SK-N-SH treated with all-trans-retinoic acid at 6 μM for 48 hours (cell line): ENCODE measurements around the gene SPOCK1.
A peak's percentile ranks its signal among the peaks of the same experiment; 100 is the strongest.

Source experiments
- ATAC-seq: fragments of 200-7000 bp; cut with Tn5 transposase; 3 replicates; pipeline ENCODE4 v1.9.1; 2020; ENCODE audit warnings: mild to moderate bottlenecking, moderate library complexity
- ARNTL ChIP-seq: fragments of 450-650 bp; formaldehyde crosslinking; IDR thresholded peaks from 2 replicates; pipeline ENCODE4 v1.5.0; 2020; ENCODE audit warnings: low read depth, mild to moderate bottlenecking, moderate library complexity, borderline replicate concordance
- BACH2 ChIP-seq: fragments of 250-450 bp; sonication (Bioruptor Pico); IDR thresholded peaks from 2 replicates; pipeline ENCODE4 v1.9.0; 2021; ENCODE audit warnings: mild to moderate bottlenecking, borderline replicate concordance
- CSDC2 ChIP-seq: fragments of 250-450 bp; sonication (Bioruptor Pico); IDR thresholded peaks from 2 replicates; pipeline ENCODE4 v1.5.0; 2020; ENCODE audit warnings: mild to moderate bottlenecking, moderate library complexity
- ESRRG ChIP-seq: fragments of 250-450 bp; sonication (Bioruptor Pico); IDR thresholded peaks from 2 replicates; pipeline ENCODE4 v1.6.1; 2021; ENCODE audit warnings: mild to moderate bottlenecking
- ISL1 ChIP-seq: fragments of 250-450 bp; sonication (Bioruptor Pico); IDR thresholded peaks from 2 replicates; pipeline ENCODE4 v2.1.2; 2022; ENCODE audit warnings: mild to moderate bottlenecking, moderate library complexity
- OSR1 ChIP-seq: fragments of 250-450 bp; sonication (Bioruptor Pico); IDR thresholded peaks from 2 replicates; pipeline ENCODE4 v1.8.0; 2022; ENCODE audit warnings: moderate library complexity, mild to moderate bottlenecking, inconsistent platforms
- PATZ1 ChIP-seq: fragments of 250-450 bp; sonication (Bioruptor Pico); IDR thresholded peaks from 2 replicates; pipeline ENCODE4 v1.8.0; 2020; ENCODE audit warnings: mild to moderate bottlenecking, moderate library complexity, borderline replicate concordance
- PPARA ChIP-seq: fragments of 250-450 bp; sonication (Bioruptor Pico); IDR thresholded peaks from 2 replicates; pipeline ENCODE4 v1.5.0; 2020; ENCODE audit warnings: mild to moderate bottlenecking, borderline replicate concordance
- RARB ChIP-seq: fragments of 250-450 bp; sonication (Bioruptor Pico); IDR thresholded peaks from 2 replicates; pipeline ENCODE4 v1.8.0; 2021; ENCODE audit warnings: mild to moderate bottlenecking, moderate library complexity
- SNAI2 ChIP-seq: fragments of 250-450 bp; sonication (Bioruptor Pico); IDR thresholded peaks from 2 replicates; pipeline ENCODE4 v1.5.0; 2020; ENCODE audit warnings: mild to moderate bottlenecking, moderate library complexity
- TOX ChIP-seq: fragments of 250-450 bp; sonication (Bioruptor Pico); IDR thresholded peaks from 2 replicates; pipeline ENCODE4 v1.8.0; 2021; ENCODE audit warnings: mild to moderate bottlenecking, moderate library complexity, borderline replicate concordance
- ZFP3 ChIP-seq: fragments of 250-450 bp; sonication (Bioruptor Pico); IDR thresholded peaks from 2 replicates; pipeline ENCODE4 v1.5.0; 2020; ENCODE audit warnings: mild to moderate bottlenecking, moderate library complexity
- ZFP30 ChIP-seq: fragments of 450-650 bp; formaldehyde crosslinking; IDR thresholded peaks from 2 replicates; pipeline ENCODE4 v1.5.0; 2022; ENCODE audit warnings: mild to moderate bottlenecking, moderate library complexity
- ZNF565 ChIP-seq: fragments of 450-650 bp; formaldehyde crosslinking; conservative IDR thresholded peaks from 2 replicates; pipeline ENCODE4 v1.5.0; 2020; ENCODE audit warnings: low read depth, mild to moderate bottlenecking, moderate library complexity
- ZNF70 ChIP-seq: fragments of 450-650 bp; formaldehyde crosslinking; IDR thresholded peaks from 2 replicates; pipeline ENCODE4 v1.5.0; 2020; ENCODE audit warnings: mild to moderate bottlenecking, moderate library complexity
- ZNF8 ChIP-seq: fragments of 450-650 bp; formaldehyde crosslinking; IDR thresholded peaks from 2 replicates; pipeline ENCODE4 v1.5.0; 2020; ENCODE audit warnings: mild to moderate bottlenecking, moderate library complexity
- TF ChIP-seq, protein P1 (sequence below): fragments of 250-450 bp; sonication (Bioruptor Pico); IDR thresholded peaks from 2 replicates; pipeline ENCODE4 v1.5.0; 2020; ENCODE audit warnings: mild to moderate bottlenecking, moderate library complexity
- TF ChIP-seq, protein P2 (sequence below): fragments of 250-450 bp; sonication (Bioruptor Pico); IDR thresholded peaks from 2 replicates; pipeline ENCODE4 v1.5.1; 2021; ENCODE audit warnings: mild to moderate bottlenecking, moderate library complexity
- TF ChIP-seq, protein P3 (sequence below): fragments of 250-450 bp; sonication (Bioruptor Pico); IDR thresholded peaks from 2 replicates; pipeline ENCODE4 v1.5.1; 2020; ENCODE audit warnings: low read depth, mild to moderate bottlenecking, moderate library complexity
- TF ChIP-seq, protein P4 (sequence below): fragments of 250-450 bp; sonication (Bioruptor Pico); IDR thresholded peaks from 2 replicates; pipeline ENCODE4 v1.8.0; 2021; ENCODE audit warnings: low read depth, mild to moderate bottlenecking, moderate library complexity, borderline replicate concordance

SPOCK1 gene

DNA sequence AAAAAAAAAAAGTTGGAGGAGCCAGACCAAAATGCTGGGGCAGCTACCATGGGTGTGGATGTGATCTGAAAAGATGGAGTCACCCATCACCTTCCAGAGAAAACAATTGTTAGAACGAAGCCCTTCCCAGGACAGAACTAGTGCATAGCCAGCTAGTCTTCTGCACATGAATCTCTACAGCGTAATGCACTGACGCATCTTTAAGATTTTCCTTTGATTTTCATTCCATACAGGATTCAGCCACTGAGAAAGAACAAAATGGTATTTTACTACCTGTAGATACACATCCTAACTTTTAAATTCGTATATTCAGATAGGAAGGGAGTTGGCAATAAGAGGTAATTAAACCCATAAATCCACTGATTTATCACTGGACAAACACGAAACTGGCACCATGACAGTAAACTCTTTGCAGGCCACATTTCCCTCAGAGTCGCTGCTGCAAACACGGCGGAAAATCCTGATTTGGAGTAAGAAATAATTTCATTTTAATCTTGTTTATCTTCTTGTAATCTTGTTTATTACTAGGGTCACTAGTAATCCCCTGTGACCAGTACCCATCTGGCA is 206.6 kb downstream of the SPOCK1 start:
- no peak for TF ChIP-seq ZNF70 (CRISPR knock-in tag)
- TF ChIP-seq, protein P1, sequence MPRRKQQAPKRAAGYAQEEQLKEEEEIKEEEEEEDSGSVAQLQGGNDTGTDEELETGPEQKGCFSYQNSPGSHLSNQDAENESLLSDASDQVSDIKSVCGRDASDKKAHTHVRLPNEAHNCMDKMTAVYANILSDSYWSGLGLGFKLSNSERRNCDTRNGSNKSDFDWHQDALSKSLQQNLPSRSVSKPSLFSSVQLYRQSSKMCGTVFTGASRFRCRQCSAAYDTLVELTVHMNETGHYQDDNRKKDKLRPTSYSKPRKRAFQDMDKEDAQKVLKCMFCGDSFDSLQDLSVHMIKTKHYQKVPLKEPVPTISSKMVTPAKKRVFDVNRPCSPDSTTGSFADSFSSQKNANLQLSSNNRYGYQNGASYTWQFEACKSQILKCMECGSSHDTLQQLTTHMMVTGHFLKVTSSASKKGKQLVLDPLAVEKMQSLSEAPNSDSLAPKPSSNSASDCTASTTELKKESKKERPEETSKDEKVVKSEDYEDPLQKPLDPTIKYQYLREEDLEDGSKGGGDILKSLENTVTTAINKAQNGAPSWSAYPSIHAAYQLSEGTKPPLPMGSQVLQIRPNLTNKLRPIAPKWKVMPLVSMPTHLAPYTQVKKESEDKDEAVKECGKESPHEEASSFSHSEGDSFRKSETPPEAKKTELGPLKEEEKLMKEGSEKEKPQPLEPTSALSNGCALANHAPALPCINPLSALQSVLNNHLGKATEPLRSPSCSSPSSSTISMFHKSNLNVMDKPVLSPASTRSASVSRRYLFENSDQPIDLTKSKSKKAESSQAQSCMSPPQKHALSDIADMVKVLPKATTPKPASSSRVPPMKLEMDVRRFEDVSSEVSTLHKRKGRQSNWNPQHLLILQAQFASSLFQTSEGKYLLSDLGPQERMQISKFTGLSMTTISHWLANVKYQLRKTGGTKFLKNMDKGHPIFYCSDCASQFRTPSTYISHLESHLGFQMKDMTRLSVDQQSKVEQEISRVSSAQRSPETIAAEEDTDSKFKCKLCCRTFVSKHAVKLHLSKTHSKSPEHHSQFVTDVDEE (CRISPR knock-in tag) = 0 out of 2 replicates have a peak, but pooled peaks have one; percentile 25
- no peak for TF ChIP-seq PPARA (CRISPR knock-in tag)
- ATAC-seq = no peak

DNA sequence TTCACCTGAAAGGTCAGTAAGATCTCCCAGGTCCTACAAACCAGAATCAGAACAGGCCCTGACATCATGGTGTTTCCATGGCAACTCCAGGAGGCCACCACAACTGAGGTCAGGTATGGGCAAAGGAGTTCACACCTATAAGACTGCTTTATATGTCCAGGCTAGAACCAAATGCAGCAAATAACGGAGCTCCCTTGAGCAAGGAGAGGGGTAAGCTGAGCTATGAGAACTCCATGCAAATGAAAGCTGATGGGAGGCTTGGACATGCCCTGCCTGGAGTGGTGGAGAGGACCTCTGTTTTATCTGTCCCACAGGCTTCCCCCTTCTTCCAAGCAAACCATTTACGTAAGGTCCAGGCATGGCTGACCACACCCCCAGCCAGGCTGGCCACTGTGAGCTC is 207.7 kb downstream of the SPOCK1 start:
- no peak for ATAC-seq
- no peak for TF ChIP-seq CSDC2 (CRISPR knock-in tag)
- no peak for TF ChIP-seq ISL1 (CRISPR knock-in tag)
- TF ChIP-seq ZNF70 (CRISPR knock-in tag) = no peak
- TF ChIP-seq ZFP30 (CRISPR knock-in tag) = no peak
- TF ChIP-seq ZNF565 (CRISPR knock-in tag) = no peak
- TF ChIP-seq, protein P2, sequence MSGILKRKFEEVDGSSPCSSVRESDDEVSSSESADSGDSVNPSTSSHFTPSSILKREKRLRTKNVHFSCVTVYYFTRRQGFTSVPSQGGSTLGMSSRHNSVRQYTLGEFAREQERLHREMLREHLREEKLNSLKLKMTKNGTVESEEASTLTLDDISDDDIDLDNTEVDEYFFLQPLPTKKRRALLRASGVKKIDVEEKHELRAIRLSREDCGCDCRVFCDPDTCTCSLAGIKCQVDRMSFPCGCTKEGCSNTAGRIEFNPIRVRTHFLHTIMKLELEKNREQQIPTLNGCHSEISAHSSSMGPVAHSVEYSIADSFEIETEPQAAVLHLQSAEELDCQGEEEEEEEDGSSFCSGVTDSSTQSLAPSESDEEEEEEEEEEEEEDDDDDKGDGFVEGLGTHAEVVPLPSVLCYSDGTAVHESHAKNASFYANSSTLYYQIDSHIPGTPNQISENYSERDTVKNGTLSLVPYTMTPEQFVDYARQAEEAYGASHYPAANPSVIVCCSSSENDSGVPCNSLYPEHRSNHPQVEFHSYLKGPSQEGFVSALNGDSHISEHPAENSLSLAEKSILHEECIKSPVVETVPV = no peak
- no peak for TF ChIP-seq ZFP3 (CRISPR knock-in tag)
- no peak for TF ChIP-seq RARB (CRISPR knock-in tag)
- TF ChIP-seq ESRRG = no peak
- no peak for TF ChIP-seq PATZ1 (CRISPR knock-in tag)

DNA sequence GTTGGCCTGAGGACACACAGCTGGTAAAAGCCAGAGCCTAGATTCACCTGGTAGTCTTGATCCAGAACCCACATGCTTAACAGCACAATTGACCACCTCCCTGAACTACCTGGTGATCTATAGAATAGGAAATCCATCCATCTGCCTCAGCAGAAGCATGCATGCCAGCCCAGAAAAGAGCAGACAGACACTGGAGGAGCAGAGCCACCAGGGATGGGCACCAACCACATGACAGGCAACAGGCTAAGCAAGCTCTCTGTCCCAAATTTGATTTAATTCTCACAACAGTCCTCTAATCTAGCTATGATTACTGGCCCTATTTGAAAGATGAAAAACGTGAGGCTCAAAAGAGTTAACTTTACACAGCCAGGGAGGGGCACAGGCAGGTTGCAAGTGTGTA is 208.1 kb downstream of the SPOCK1 start:
- TF ChIP-seq ISL1 (CRISPR knock-in tag) (no peak), PPARA (CRISPR knock-in tag) (no peak)
- TF ChIP-seq, protein P3, sequence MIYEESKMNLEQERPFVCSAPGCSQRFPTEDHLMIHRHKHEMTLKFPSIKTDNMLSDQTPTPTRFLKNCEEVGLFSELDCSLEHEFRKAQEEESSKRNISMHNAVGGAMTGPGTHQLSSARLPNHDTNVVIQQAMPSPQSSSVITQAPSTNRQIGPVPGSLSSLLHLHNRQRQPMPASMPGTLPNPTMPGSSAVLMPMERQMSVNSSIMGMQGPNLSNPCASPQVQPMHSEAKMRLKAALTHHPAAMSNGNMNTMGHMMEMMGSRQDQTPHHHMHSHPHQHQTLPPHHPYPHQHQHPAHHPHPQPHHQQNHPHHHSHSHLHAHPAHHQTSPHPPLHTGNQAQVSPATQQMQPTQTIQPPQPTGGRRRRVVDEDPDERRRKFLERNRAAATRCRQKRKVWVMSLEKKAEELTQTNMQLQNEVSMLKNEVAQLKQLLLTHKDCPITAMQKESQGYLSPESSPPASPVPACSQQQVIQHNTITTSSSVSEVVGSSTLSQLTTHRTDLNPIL (CRISPR knock-in tag) = no peak
- TF ChIP-seq, all 23 proteins: peak for 0
- ATAC-seq = no peak

- no peak for ATAC-seq
- TF ChIP-seq TOX (CRISPR knock-in tag) (no peak), CSDC2 (CRISPR knock-in tag) (no peak), ARNTL (CRISPR knock-in tag) (no peak), BACH2 (CRISPR knock-in tag) (no peak), ESRRG (no peak), ZFP30 (CRISPR knock-in tag) (no peak), ZFP3 (CRISPR knock-in tag) (no peak), SNAI2 (no peak), ZNF8 (no peak), OSR1 (no peak)
- TF ChIP-seq, protein P2 = no peak
- TF ChIP-seq, protein P4, sequence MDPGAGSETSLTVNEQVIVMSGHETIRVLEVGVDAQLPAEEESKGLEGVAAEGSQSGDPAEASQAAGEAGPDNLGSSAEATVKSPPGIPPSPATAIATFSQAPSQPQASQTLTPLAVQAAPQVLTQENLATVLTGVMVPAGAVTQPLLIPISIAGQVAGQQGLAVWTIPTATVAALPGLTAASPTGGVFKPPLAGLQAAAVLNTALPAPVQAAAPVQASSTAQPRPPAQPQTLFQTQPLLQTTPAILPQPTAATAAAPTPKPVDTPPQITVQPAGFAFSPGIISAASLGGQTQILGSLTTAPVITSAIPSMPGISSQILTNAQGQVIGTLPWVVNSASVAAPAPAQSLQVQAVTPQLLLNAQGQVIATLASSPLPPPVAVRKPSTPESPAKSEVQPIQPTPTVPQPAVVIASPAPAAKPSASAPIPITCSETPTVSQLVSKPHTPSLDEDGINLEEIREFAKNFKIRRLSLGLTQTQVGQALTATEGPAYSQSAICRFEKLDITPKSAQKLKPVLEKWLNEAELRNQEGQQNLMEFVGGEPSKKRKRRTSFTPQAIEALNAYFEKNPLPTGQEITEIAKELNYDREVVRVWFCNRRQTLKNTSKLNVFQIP (CRISPR knock-in tag) = no peak
- TF ChIP-seq, protein P3 (CRISPR knock-in tag) = no peak
- TF ChIP-seq, protein P1 (CRISPR knock-in tag) = no peak
These were observed 208.8 kb downstream of the SPOCK1 start for GRCh38 chr5:137290373-137290772.
